ENCODE data around the gene EGFR.

- TF ChIP-seq POLR2A (IDR thresholded peaks at IDR 0.05) (no peak), CTCF (IDR thresholded peaks at IDR 0.05) (no peak)
These were observed 13.5 kb upstream of the EGFR start for GRCh38 chr7:55005241-55005851.

All from lower leg skin (tissue), 3 donors.